ENCODE data around the gene DDA1.

Gene DDA1

GRCh38 chr19:17346109-17346671 lies 36.8 kb downstream of the DDA1 start:
- Histone ChIP-seq H3K4me3 (ENCODE audit: low read depth, low read length) (no peak overlapping the region), H3K9me3 (ENCODE audit: control insufficient read depth, insufficient read depth, low read depth, low read length) (no peaks in the 10 kb centered on the region), H3K36me3 (ENCODE audit: control insufficient read depth in 2 of 2, insufficient read depth in 1 of 2, low read length in 2 of 2) (peaks cover 0 to 9% of the 10 kb centered on the region in 2 experiments; a peak in 2 of 3 replicates), H3K4me1 (ENCODE audit: control insufficient read depth, insufficient read depth, low read length) (no peaks in the 10 kb centered on the region), H3K27ac (ENCODE audit: extremely low read depth, low read depth, low read length) (no peak overlapping the region)
- CTCF ChIA-PET, result interaction anchor here (0.7 to 2.2 kb wide), 12 partner anchors 10 to 631 kb away, joined by 3 to 17 read pairs (median 4); no protein-coding TSS in a partner anchor
- POLR2A ChIA-PET, result interaction anchor here (0.6 to 1.3 kb wide), 3 partner anchors 18 to 313 kb away, joined by 4 to 6 read pairs (median 5); partner anchors contain the start of gene DDA1
- TF ChIP-seq ZNF654 (tag by site-specific recombination; IDR thresholded peaks at IDR 0.05; ENCODE audit: low read depth), result peak; percentile 79
- 0 out of 2 replicates have a peak, but pooled peaks have one; percentile 20 for TF ChIP-seq WT1 (tag by site-specific recombination; IDR thresholded peaks at IDR 0.05)
- peak; percentile 100 for TF ChIP-seq ZNF121 (tag by site-specific recombination; IDR thresholded peaks at IDR 0.05)
- TF ChIP-seq ZNF558 (tag by site-specific recombination; IDR thresholded peaks at IDR 0.05), result no peak
- TF ChIP-seq, protein P1, sequence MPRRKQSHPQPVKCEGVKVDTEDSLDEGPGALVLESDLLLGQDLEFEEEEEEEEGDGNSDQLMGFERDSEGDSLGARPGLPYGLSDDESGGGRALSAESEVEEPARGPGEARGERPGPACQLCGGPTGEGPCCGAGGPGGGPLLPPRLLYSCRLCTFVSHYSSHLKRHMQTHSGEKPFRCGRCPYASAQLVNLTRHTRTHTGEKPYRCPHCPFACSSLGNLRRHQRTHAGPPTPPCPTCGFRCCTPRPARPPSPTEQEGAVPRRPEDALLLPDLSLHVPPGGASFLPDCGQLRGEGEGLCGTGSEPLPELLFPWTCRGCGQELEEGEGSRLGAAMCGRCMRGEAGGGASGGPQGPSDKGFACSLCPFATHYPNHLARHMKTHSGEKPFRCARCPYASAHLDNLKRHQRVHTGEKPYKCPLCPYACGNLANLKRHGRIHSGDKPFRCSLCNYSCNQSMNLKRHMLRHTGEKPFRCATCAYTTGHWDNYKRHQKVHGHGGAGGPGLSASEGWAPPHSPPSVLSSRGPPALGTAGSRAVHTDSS (tag by site-specific recombination; IDR thresholded peaks at IDR 0.05), result no peak
- TF ChIP-seq PRDM4 (tag by site-specific recombination; IDR thresholded peaks at IDR 0.05), result 0 out of 2 replicates have a peak, but pooled peaks have one; percentile 19
- TF ChIP-seq ZBTB8A (tag by site-specific recombination; IDR thresholded peaks at IDR 0.05), result no peak
- 0 out of 2 replicates have a peak, but pooled peaks have one; percentile 44 for TF ChIP-seq KLF16 (tag by site-specific recombination; IDR thresholded peaks at IDR 0.05)
- TF ChIP-seq GLIS1 (tag by site-specific recombination; IDR thresholded peaks at IDR 0.05), result 0 out of 2 replicates have a peak, but pooled peaks have one; percentile 8
- TF ChIP-seq, protein P2, sequence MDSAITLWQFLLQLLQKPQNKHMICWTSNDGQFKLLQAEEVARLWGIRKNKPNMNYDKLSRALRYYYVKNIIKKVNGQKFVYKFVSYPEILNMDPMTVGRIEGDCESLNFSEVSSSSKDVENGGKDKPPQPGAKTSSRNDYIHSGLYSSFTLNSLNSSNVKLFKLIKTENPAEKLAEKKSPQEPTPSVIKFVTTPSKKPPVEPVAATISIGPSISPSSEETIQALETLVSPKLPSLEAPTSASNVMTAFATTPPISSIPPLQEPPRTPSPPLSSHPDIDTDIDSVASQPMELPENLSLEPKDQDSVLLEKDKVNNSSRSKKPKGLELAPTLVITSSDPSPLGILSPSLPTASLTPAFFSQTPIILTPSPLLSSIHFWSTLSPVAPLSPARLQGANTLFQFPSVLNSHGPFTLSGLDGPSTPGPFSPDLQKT (IDR thresholded peaks at IDR 0.05; ENCODE audit: borderline replicate concordance, low read depth, low read length), result no peak
- TF ChIP-seq ZBTB17 (tag by site-specific recombination; IDR thresholded peaks at IDR 0.05), result peak; percentile 82
- TF ChIP-seq, protein P3, sequence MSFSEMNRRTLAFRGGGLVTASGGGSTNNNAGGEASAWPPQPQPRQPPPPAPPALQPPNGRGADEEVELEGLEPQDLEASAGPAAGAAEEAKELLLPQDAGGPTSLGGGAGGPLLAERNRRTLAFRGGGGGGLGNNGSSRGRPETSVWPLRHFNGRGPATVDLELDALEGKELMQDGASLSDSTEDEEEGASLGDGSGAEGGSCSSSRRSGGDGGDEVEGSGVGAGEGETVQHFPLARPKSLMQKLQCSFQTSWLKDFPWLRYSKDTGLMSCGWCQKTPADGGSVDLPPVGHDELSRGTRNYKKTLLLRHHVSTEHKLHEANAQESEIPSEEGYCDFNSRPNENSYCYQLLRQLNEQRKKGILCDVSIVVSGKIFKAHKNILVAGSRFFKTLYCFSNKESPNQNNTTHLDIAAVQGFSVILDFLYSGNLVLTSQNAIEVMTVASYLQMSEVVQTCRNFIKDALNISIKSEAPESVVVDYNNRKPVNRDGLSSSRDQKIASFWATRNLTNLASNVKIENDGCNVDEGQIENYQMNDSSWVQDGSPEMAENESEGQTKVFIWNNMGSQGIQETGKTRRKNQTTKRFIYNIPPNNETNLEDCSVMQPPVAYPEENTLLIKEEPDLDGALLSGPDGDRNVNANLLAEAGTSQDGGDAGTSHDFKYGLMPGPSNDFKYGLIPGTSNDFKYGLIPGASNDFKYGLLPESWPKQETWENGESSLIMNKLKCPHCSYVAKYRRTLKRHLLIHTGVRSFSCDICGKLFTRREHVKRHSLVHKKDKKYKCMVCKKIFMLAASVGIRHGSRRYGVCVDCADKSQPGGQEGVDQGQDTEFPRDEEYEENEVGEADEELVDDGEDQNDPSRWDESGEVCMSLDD (tag by site-specific recombination; IDR thresholded peaks at IDR 0.05), result peak; percentile 76
- TF ChIP-seq ZEB2 (tag by site-specific recombination; IDR thresholded peaks at IDR 0.05), result peak; percentile 82
- no peak for TF ChIP-seq ZNF274 (IDR thresholded peaks at IDR 0.05; ENCODE audit: low read length)
- no peak for TF ChIP-seq ZNF274 (tag by site-specific recombination; IDR thresholded peaks at IDR 0.05; ENCODE audit: borderline replicate concordance)
- TF ChIP-seq ZSCAN16 (tag by site-specific recombination; IDR thresholded peaks at IDR 0.05), result no peak
- peak; percentile 59 for TF ChIP-seq KLF8 (tag by site-specific recombination; IDR thresholded peaks at IDR 0.05)
- 0 out of 2 replicates have a peak, but pooled peaks have one; percentile 12 for TF ChIP-seq YY2 (tag by site-specific recombination; IDR thresholded peaks at IDR 0.05)
- TF ChIP-seq, protein P4, sequence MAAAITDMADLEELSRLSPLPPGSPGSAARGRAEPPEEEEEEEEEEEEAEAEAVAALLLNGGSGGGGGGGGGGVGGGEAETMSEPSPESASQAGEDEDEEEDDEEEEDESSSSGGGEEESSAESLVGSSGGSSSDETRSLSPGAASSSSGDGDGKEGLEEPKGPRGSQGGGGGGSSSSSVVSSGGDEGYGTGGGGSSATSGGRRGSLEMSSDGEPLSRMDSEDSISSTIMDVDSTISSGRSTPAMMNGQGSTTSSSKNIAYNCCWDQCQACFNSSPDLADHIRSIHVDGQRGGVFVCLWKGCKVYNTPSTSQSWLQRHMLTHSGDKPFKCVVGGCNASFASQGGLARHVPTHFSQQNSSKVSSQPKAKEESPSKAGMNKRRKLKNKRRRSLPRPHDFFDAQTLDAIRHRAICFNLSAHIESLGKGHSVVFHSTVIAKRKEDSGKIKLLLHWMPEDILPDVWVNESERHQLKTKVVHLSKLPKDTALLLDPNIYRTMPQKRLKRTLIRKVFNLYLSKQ (tag by site-specific recombination; IDR thresholded peaks at IDR 0.05; ENCODE audit: borderline replicate concordance), result no peak
- TF ChIP-seq, protein P5, sequence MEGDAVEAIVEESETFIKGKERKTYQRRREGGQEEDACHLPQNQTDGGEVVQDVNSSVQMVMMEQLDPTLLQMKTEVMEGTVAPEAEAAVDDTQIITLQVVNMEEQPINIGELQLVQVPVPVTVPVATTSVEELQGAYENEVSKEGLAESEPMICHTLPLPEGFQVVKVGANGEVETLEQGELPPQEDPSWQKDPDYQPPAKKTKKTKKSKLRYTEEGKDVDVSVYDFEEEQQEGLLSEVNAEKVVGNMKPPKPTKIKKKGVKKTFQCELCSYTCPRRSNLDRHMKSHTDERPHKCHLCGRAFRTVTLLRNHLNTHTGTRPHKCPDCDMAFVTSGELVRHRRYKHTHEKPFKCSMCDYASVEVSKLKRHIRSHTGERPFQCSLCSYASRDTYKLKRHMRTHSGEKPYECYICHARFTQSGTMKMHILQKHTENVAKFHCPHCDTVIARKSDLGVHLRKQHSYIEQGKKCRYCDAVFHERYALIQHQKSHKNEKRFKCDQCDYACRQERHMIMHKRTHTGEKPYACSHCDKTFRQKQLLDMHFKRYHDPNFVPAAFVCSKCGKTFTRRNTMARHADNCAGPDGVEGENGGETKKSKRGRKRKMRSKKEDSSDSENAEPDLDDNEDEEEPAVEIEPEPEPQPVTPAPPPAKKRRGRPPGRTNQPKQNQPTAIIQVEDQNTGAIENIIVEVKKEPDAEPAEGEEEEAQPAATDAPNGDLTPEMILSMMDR (tag by site-specific recombination; IDR thresholded peaks at IDR 0.05), result peak; percentile 92
- TF ChIP-seq, protein P6, sequence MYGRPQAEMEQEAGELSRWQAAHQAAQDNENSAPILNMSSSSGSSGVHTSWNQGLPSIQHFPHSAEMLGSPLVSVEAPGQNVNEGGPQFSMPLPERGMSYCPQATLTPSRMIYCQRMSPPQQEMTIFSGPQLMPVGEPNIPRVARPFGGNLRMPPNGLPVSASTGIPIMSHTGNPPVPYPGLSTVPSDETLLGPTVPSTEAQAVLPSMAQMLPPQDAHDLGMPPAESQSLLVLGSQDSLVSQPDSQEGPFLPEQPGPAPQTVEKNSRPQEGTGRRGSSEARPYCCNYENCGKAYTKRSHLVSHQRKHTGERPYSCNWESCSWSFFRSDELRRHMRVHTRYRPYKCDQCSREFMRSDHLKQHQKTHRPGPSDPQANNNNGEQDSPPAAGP (tag by site-specific recombination; IDR thresholded peaks at IDR 0.05), result 0 out of 2 replicates have a peak, but pooled peaks have one; percentile 61

All from HEK293 (cell line).